ENCODE results near the gene RNU6-7. TPM values are rescaled to one million over a fixed set of nuclear protein-coding genes. Genes with fewer than 3 reads are reported as not detected.
A peak's percentile ranks its signal among the peaks of the same experiment; 100 is the strongest.

Gene RNU6-7
- polyA plus RNA-seq, 2 donors = not detected

GRCh38 chr14:32189811-32190210, 12.0 kb upstream of the RNU6-7 start:
- no peaks in the 10 kb centered on the region for H3K36me3 ChIP-seq (ENCODE audit: control insufficient read depth in 2 of 2, insufficient read depth in 2 of 2, low read length in 1 of 2)
- no peaks in the 10 kb centered on the region for H3K27me3 ChIP-seq (ENCODE audit: control insufficient read depth in 1 of 2, insufficient read depth in 2 of 2, low read length in 2 of 2)
- H3K9me3 ChIP-seq (ENCODE audit: control insufficient read depth in 2 of 2, insufficient read depth in 1 of 2, low read depth in 1 of 2, low read length in 1 of 2) = no peaks in the 10 kb centered on the region
- no peaks in the 10 kb centered on the region for H3K4me1 ChIP-seq (ENCODE audit: control insufficient read depth in 2 of 2, insufficient read depth in 2 of 2, low read length in 1 of 2)
- H3K27ac ChIP-seq (ENCODE audit: low read depth in 2 of 2, low read length in 1 of 2) = no peak overlapping the region
- WGBS, 2 donors = 68 to 81% methylated on average over 1 of the region's 1 CpG
- no peak overlapping the region for H3K4me3 ChIP-seq (ENCODE audit: low read depth in 1 of 2, low read length in 2 of 2)

GRCh38 chr14:32190673-32191072, 11.2 kb upstream of the RNU6-7 start:
- 60 to 64% methylated on average over 3 of the region's 3 CpGs for WGBS, 2 donors
- no peaks in the 10 kb centered on the region for H3K4me1 ChIP-seq (ENCODE audit: control insufficient read depth in 2 of 2, insufficient read depth in 2 of 2, low read length in 1 of 2)
- no peak overlapping the region for H3K27ac ChIP-seq (ENCODE audit: low read depth in 2 of 2, low read length in 1 of 2)
- no peak overlapping the region for H3K4me3 ChIP-seq (ENCODE audit: low read depth in 1 of 2, low read length in 2 of 2)
- H3K36me3 ChIP-seq (ENCODE audit: control insufficient read depth in 2 of 2, insufficient read depth in 2 of 2, low read length in 1 of 2) = no peaks in the 10 kb centered on the region
- H3K27me3 ChIP-seq (ENCODE audit: control insufficient read depth in 1 of 2, insufficient read depth in 2 of 2, low read length in 2 of 2) = no peaks in the 10 kb centered on the region
- H3K9me3 ChIP-seq (ENCODE audit: control insufficient read depth in 2 of 2, insufficient read depth in 1 of 2, low read depth in 1 of 2, low read length in 1 of 2) = no peaks in the 10 kb centered on the region

- H3K36me3 ChIP-seq (ENCODE audit: control insufficient read depth in 2 of 2, insufficient read depth in 2 of 2, low read length in 1 of 2) = no peaks in the 10 kb centered on the region
- H3K9me3 ChIP-seq (ENCODE audit: control insufficient read depth in 2 of 2, insufficient read depth in 1 of 2, low read depth in 1 of 2, low read length in 1 of 2) = no peaks in the 10 kb centered on the region
- no peak overlapping the region for H3K4me3 ChIP-seq (ENCODE audit: low read depth in 1 of 2, low read length in 2 of 2)
- no peaks in the 10 kb centered on the region for H3K27me3 ChIP-seq (ENCODE audit: control insufficient read depth in 1 of 2, insufficient read depth in 2 of 2, low read length in 2 of 2)
- 62 to 77% methylated on average over 2 of the region's 2 CpGs for WGBS, 2 donors
- H3K4me1 ChIP-seq (ENCODE audit: control insufficient read depth in 2 of 2, insufficient read depth in 2 of 2, low read length in 1 of 2) = no peaks in the 10 kb centered on the region
- no peak overlapping the region for H3K27ac ChIP-seq (ENCODE audit: low read depth in 2 of 2, low read length in 1 of 2)
Observed at GRCh38 chr14:32192712-32193373, 9.0 kb upstream of the RNU6-7 start.

- H3K27ac ChIP-seq (ENCODE audit: low read depth in 2 of 2, low read length in 1 of 2) = no peak overlapping the region
- H3K4me3 ChIP-seq (ENCODE audit: low read depth in 1 of 2, low read length in 2 of 2) = no peak overlapping the region
- H3K36me3 ChIP-seq (ENCODE audit: control insufficient read depth in 2 of 2, insufficient read depth in 2 of 2, low read length in 1 of 2) = no peaks in the 10 kb centered on the region
- H3K4me1 ChIP-seq (ENCODE audit: control insufficient read depth in 2 of 2, insufficient read depth in 2 of 2, low read length in 1 of 2) = no peaks in the 10 kb centered on the region
- no peaks in the 10 kb centered on the region for H3K27me3 ChIP-seq (ENCODE audit: control insufficient read depth in 1 of 2, insufficient read depth in 2 of 2, low read length in 2 of 2)
- 81 to 88% methylated on average over 2 of the region's 2 CpGs for WGBS, 2 donors
- no peaks in the 10 kb centered on the region for H3K9me3 ChIP-seq (ENCODE audit: control insufficient read depth in 2 of 2, insufficient read depth in 1 of 2, low read depth in 1 of 2, low read length in 1 of 2)
Observed at GRCh38 chr14:32193532-32193931, 8.3 kb upstream of the RNU6-7 start.

GRCh38 chr14:32195636-32196035, 6.2 kb upstream of the RNU6-7 start:
- no peak overlapping the region for H3K27ac ChIP-seq (ENCODE audit: low read depth in 2 of 2, low read length in 1 of 2)
- no peaks in the 10 kb centered on the region for H3K9me3 ChIP-seq (ENCODE audit: control insufficient read depth in 2 of 2, insufficient read depth in 1 of 2, low read depth in 1 of 2, low read length in 1 of 2)
- no peak overlapping the region for H3K4me3 ChIP-seq (ENCODE audit: low read depth in 1 of 2, low read length in 2 of 2)
- no peaks in the 10 kb centered on the region for H3K4me1 ChIP-seq (ENCODE audit: control insufficient read depth in 2 of 2, insufficient read depth in 2 of 2, low read length in 1 of 2)
- 70 to 71% methylated on average over 1 of the region's 1 CpG for WGBS, 2 donors
- no peaks in the 10 kb centered on the region for H3K27me3 ChIP-seq (ENCODE audit: control insufficient read depth in 1 of 2, insufficient read depth in 2 of 2, low read length in 2 of 2)
- no peaks in the 10 kb centered on the region for H3K36me3 ChIP-seq (ENCODE audit: control insufficient read depth in 2 of 2, insufficient read depth in 2 of 2, low read length in 1 of 2)

GRCh38 chr14:32197919-32198318, 3.9 kb upstream of the RNU6-7 start:
- Histone ChIP-seq H3K9me3 (ENCODE audit: control insufficient read depth in 2 of 2, insufficient read depth in 1 of 2, low read depth in 1 of 2, low read length in 1 of 2) (no peaks in the 10 kb centered on the region), H3K36me3 (ENCODE audit: control insufficient read depth in 2 of 2, insufficient read depth in 2 of 2, low read length in 1 of 2) (no peaks in the 10 kb centered on the region), H3K4me1 (ENCODE audit: control insufficient read depth in 2 of 2, insufficient read depth in 2 of 2, low read length in 1 of 2) (peaks cover 0 to 2% of the 10 kb centered on the region in 2 donors), H3K27ac (ENCODE audit: low read depth in 2 of 2, low read length in 1 of 2) (no peak overlapping the region), H3K27me3 (ENCODE audit: control insufficient read depth in 1 of 2, insufficient read depth in 2 of 2, low read length in 2 of 2) (no peaks in the 10 kb centered on the region), H3K4me3 (ENCODE audit: low read depth in 1 of 2, low read length in 2 of 2) (no peak overlapping the region)
- 57 to 62% methylated on average over 1 of the region's 1 CpG for WGBS, 2 donors

GRCh38 chr14:32200368-32201192, 1.3 kb upstream of the RNU6-7 start:
- 8% methylated on average over 14 of the region's 14 CpGs for WGBS, 2 donors

GRCh38 chr14:32201193-32201815, 541 bp upstream of the RNU6-7 start:
- no peaks in the 10 kb centered on the region for H3K9me3 ChIP-seq (ENCODE audit: control insufficient read depth in 2 of 2, insufficient read depth in 1 of 2, low read depth in 1 of 2, low read length in 1 of 2)
- H3K4me3 ChIP-seq (ENCODE audit: low read depth in 1 of 2, low read length in 2 of 2) = peak overlapping the region; percentile 74 to 81
- no peaks in the 10 kb centered on the region for H3K27me3 ChIP-seq (ENCODE audit: control insufficient read depth in 1 of 2, insufficient read depth in 2 of 2, low read length in 2 of 2)
- H3K4me1 ChIP-seq (ENCODE audit: control insufficient read depth in 2 of 2, insufficient read depth in 2 of 2, low read length in 1 of 2) = peaks cover 0 to 2% of the 10 kb centered on the region in 2 donors
- H3K36me3 ChIP-seq (ENCODE audit: control insufficient read depth in 2 of 2, insufficient read depth in 2 of 2, low read length in 1 of 2) = no peaks in the 10 kb centered on the region
- H3K27ac ChIP-seq (ENCODE audit: low read depth in 2 of 2, low read length in 1 of 2) = peak overlapping the region; percentile 61 to 90
- 0% methylated on average over 46 of the region's 46 CpGs for WGBS, 2 donors

More at GRCh38 chr14:32200368-32201192, 1.3 kb upstream of the RNU6-7 start:
- H3K27me3 ChIP-seq (ENCODE audit: control insufficient read depth in 1 of 2, insufficient read depth in 2 of 2, low read length in 2 of 2) = no peaks in the 10 kb centered on the region
- H3K9me3 ChIP-seq (ENCODE audit: control insufficient read depth in 2 of 2, insufficient read depth in 1 of 2, low read depth in 1 of 2, low read length in 1 of 2) = no peaks in the 10 kb centered on the region
- H3K4me3 ChIP-seq (ENCODE audit: low read depth in 1 of 2, low read length in 2 of 2) = peak overlapping the region; percentile 74 to 81
- H3K36me3 ChIP-seq (ENCODE audit: control insufficient read depth in 2 of 2, insufficient read depth in 2 of 2, low read length in 1 of 2) = no peaks in the 10 kb centered on the region
- peaks cover 0 to 2% of the 10 kb centered on the region in 2 donors for H3K4me1 ChIP-seq (ENCODE audit: control insufficient read depth in 2 of 2, insufficient read depth in 2 of 2, low read length in 1 of 2)
- peak overlapping the region in 1 of 2 donors; percentile 90 for H3K27ac ChIP-seq (ENCODE audit: low read depth in 2 of 2, low read length in 1 of 2)

- H3K36me3 ChIP-seq (ENCODE audit: control insufficient read depth in 2 of 2, insufficient read depth in 2 of 2, low read length in 1 of 2) = no peaks in the 10 kb centered on the region
- H3K9me3 ChIP-seq (ENCODE audit: control insufficient read depth in 2 of 2, insufficient read depth in 1 of 2, low read depth in 1 of 2, low read length in 1 of 2) = no peaks in the 10 kb centered on the region
- H3K27ac ChIP-seq (ENCODE audit: low read depth in 2 of 2, low read length in 1 of 2) = peak overlapping the region; percentile 30 to 92
- H3K4me1 ChIP-seq (ENCODE audit: control insufficient read depth in 2 of 2, insufficient read depth in 2 of 2, low read length in 1 of 2) = peaks cover 0 to 2% of the 10 kb centered on the region in 2 donors
- WGBS, 2 donors = 2 to 3% methylated on average over 8 of the region's 8 CpGs
- H3K27me3 ChIP-seq (ENCODE audit: control insufficient read depth in 1 of 2, insufficient read depth in 2 of 2, low read length in 2 of 2) = no peaks in the 10 kb centered on the region
- H3K4me3 ChIP-seq (ENCODE audit: low read depth in 1 of 2, low read length in 2 of 2) = peak overlapping the region in 1 of 2 donors; percentile 81
Observed at GRCh38 chr14:32202491-32202997, 699 bp downstream of the RNU6-7 start.
